ENCODE measurements around the gene PPP3CA.

PPP3CA gene

DNA sequence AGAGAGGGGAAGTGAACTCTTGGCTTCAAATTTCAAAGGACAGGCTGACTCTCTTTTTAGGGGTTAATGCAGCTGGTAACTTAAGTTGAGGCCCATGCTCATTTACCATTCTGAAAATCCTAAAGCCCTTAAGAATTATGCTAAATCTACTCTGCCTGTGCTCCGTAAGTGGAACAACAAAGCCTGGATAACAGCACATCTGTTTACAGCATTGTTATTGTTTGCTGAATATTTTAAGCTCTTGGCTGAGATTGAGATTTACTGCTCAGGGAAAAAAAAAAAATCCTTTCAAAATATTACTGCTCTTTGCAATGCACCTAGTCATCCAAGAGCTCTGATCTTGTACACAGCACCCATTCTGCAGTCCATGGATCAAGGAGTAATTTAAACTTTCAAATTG, 17.7 kb downstream of the PPP3CA start:
- DNase-seq, result no peak

GRCh38 chr4:101328063-101328602, 19.2 kb downstream of the PPP3CA start:
- DNase-seq, result no peak

DNA sequence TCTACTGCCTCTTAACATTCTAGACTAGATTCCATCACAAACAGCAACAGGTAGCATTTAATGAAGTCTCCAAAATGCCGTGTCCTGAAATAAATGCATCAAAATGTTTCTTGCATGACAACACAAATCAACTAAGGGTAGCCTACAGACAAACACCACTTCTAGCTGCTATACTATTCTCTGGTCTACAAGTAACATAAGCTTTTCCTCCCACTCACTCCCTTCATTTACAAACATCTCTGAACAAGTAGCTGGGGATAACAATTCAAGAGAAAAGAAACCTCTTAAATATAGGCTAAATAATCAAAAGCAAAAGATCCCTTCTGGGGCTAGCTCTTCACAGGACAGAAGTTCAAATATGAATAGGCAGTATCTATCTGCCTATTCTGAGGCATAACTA, 20.8 kb downstream of the PPP3CA start:
- DNase-seq, result no peak

GRCh38 chr4:101322743-101323142, 24.6 kb downstream of the PPP3CA start:
- DNase-seq, result no peak

DNA sequence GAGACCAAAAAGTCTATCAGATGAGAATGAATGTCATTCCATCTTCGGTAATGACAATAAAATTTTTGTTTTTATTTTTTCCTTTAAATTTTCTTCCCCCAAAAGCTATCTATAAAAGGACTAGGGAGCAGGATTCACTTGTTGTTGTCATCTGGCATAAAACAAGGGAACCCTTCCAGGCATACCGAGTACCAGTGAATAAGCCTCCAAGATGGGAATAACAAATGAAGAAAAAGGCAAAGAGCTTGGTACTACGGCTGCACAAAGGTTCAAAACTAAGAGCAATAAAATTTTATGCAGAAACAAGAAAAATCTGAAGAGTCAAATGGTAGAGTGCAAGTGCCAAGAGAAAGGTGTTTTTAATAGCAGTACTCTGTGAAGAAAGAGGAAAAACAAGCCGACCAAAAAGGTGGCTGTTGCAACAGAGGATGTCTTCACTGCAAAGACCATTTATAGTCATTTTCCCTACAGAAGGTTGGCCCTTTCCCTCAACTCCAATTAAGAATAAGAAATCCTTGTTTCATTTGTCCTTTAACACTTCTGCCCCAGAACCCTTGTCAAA, 25.8 kb downstream of the PPP3CA start:
- no peak for DNase-seq

DNA sequence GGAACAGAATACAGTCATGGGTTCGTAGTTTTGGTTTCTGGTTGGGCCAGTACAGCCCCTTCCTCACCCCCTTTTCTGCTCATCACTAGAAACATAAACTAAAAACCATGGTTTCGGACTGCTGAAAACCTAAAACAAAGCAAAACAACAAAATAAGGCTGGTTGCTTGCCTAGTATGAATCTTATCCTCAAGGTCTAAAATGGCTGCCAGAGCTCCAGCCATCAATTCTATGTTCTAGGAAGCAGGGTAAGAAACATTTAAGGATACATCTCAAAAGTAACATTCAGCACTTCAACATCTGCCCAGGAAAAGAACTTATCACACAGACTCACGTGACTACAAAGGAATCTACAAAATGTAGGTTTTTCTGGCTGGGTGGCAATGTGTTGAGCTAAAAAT, 31.5 kb downstream of the PPP3CA start:
- DNase-seq, result no peak

DNA sequence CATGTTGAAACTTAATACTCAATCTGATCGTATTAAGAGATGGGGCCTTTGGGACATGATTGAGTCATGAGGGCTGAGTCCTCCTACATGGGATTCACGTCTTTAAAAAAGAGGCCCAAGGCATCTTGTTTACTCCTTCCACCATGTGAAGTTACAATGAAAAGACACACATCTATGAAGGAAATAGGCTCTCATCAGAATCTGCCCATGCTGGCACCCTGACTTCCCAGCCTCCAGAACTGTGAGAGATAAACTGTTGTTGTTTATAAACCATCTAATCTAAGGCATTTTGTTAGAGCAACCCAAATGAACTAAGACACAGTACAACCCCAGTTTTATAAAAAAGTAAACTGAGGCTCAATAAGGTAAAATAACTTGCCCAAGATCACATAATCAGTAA, 32.3 kb downstream of the PPP3CA start:
- no peak for DNase-seq

DNA sequence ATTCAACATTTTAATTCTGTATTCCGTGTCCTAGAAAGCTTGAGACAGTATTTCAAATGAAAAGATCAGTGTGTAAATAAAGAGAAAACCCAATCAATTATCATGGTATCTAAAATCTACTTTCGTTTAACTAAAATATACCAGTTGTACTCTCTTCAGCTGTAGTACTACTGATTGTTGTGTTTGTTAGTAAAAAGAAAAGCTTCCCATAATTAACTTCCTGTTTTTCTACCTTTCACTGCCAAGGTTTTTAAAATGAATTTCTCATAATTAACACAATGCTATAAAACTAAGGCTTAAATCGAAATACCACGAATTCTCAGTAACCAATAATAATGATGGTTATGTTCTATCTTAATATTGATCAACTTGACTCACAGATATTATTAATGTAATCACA, 37.4 kb downstream of the PPP3CA start:
- no peak for DNase-seq

DNA sequence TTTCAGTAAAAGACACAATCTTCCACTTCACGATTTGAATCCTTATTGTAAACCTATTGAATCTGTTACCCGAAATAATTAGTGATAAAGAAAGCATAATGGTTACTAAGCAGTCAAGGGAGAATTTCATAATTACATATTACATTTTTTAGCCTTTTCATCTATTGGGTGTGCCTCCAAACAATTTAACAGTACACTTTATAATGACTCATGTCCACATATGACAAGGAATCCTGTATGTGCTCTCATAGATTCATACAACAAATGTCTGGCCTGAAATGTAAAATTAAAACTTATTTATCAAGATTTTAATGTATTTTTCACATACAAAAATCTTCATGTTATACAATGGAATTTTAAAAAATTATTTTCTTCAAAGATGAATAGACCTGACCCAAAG, 39.4 kb downstream of the PPP3CA start:
- no peak for DNase-seq

- no peak for DNase-seq
Measured at GRCh38 chr4:101306764-101307615, 40.3 kb downstream of the PPP3CA start.

- DNase-seq, result no peak
Measured at GRCh38 chr4:101306225-101306624, 41.1 kb downstream of the PPP3CA start.

DNA sequence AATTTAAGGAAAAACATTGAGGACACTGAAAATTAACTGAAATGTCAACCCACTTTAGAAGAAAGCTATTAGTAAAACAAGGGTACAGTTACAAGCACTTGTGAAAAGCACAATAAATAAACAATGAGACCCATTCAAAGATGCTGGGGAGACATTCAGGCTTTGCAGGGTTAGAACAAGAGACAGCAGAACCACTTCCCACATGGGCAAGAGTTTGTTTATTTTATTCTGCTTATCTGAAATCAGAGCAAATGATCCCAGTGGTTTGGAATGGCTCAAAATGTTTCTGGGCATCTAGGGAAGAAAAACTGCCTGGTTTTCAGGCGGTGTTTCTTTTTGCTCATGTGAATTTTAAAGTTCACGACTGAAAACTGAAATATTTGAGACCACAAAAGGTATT, 42.4 kb downstream of the PPP3CA start:
- no peak for DNase-seq

DNA sequence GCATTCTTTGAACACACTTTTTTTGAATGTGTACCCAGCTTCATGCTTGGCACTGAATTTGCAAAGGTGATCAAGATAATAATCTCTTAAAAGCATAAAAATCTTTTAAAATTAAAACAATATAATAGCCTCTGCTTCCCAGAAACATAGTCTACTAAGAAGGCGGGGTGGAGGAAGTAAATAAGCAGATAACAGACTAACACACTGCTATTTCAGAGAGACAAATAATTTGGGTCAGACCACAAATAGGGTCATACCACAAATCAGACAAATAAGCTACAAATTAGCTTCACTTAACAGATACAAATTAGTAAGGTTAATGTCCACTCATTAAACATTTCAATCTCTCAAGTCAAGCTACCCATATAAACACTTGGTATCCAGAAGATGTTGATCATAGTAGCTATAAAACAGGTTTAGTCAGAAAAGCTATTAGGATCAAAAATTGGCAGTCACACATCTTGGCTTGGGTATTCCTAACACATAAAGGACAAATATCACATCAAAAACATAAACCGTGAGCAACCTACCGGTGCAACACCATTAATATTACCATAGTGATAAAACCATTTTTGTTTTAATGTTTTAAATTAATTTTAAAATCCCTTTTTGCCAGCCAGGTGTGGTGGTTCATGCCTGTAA, 47.3 kb downstream of the PPP3CA start:
- DNase-seq, result no peak

- no peak for DNase-seq
Measured at GRCh38 chr4:101299021-101299420, 48.3 kb downstream of the PPP3CA start.

- no peak for DNase-seq
Measured at GRCh38 chr4:101295691-101296090, 51.6 kb downstream of the PPP3CA start.

GRCh38 chr4:101294597-101294996, 52.7 kb downstream of the PPP3CA start:
- DNase-seq, result no peak

DNA sequence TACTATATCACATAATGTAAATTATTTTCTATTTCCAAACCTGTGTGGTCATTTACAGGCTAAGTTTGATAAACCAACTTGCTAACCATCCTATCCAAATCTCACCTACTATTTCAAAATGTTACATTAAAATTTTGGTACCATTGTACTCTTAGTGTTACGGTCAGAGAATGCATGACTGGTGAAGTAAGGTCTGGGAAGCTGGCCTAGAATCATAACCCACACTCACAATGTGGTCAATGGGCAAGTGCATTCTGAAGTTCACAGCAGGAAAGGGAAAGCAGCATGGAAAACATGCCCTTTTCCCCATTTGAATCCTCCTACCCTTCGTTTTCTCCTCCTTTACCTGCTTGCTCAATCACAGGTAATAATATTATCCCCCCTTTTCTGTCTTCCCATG, 54.4 kb downstream of the PPP3CA start:
- no peak for DNase-seq

- DNase-seq, result no peak
Measured at GRCh38 chr4:101292214-101292613, 55.1 kb downstream of the PPP3CA start.

DNA sequence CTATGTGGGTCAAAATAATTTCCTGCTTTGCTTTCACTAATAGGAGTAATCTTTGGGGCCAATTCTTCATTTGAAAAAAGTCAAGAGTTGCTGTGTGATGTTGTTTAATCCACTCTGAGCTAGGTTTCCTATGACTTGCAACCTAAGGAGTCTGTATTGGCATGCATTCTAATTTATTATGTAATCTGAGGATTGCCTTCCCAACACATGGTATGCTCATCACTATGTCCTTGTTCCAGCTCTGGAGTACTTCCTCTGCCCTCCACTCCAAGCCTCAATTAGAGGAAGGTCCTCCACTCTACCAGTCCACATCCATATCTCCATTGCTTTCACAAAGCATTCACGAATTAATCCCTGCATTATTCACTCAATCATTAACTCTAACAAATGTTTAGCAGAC, 56.1 kb downstream of the PPP3CA start:
- DNase-seq, result no peak

DNA sequence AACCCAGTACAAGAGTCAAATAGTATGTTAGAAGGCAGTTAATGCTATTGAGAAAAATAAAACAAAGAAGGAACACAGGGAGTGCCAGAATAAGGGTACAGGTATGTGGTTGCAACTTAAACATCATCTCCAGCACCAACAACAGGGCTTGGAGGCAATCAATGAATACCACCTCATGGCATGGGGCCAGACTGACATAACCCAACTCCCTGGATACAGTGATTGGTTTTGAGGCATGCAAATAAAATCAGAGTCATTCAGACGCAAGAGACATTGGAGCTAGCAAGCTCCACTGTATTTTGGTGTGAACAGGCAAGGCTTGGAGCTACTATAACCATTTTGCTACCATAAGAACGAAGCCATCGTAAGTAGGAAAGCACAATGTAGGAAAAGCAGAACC, 56.7 kb downstream of the PPP3CA start:
- no peak for DNase-seq

DNA sequence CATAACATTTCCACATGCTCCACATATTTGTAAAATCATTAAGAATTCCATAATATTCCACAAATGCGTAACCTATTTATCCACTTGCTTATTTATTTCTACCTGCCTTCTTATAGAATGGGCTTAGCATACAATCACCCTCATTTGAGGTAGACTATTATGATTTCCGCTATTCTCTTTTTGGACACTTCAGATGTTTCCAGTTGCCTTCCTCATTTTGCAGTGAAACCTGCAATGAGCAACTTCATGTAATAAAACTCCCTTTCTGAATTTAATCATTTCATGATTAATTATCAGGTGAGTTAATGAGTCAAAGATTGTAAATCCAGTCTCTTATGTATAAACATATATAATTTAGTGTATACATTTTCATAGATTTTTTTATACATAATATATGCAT, 58.0 kb downstream of the PPP3CA start:
- no peak for DNase-seq

- DNase-seq, result no peak
Measured at GRCh38 chr4:101288365-101289145, 58.8 kb downstream of the PPP3CA start.

DNA sequence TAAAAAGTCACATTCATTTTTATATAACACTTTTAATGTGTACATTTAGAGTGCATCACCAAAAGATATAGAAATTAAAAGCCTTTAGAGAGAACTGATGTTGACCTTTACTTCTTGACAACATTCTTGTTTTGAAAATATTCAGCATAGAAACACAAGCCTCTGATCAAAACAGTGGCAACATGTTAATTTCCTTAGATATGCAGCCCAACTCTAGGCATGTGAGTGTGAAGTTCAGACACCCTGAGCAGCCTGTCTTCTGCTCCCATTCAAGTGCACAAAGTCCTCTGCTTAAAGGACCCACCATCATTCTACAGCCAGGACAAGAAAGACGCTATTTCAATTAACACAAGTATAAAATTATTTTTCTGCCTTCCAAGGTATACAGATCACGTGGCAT, 60.0 kb downstream of the PPP3CA start:
- DNase-seq, result no peak

All from stimulated activated CD4-positive, alpha-beta T cell treated with anti-CD3 and anti-CD28 coated beads, Interleukin-2, amount 100 ng/mL, for 48 hours (primary cell).